ENCODE data around the gene EBF3.

DNA sequence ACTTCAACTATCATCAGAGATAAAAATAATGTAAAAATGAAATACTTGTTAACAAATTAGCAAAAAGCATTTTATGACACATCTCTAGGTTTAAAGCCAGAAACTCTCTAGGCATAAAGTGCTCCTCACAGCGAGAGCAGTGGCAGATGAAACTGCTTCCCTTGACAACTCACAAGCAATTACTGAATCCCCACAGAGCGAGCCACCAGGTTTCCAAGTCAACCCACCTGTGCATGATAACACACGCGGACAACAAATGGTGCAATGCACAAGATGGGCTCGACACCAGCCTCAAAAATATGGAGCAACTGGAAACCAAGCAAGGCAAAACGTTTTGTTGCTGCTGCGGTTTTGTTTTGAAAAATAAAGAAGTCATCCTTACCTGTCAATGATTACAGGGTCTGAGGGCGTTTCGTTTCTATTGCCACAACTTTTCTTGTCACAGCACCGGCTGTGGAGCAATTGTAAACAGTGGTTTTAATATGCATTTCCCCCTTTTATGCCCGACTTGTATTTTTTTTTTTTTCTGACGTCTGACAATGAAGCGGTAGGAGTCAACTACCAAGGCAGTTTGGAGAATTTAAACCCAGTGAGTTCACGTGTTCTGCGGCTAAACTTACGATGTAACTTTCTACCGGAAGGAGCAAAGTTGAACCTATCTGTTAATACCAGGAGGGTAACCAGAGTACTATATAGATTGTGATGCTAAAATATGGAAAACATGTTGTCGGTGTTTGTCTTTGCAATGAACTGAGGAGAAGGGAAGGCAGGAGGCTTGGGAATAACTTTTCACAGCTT lies 7.0 kb downstream of the EBF3 start:
- TF ChIP-seq, protein P1, sequence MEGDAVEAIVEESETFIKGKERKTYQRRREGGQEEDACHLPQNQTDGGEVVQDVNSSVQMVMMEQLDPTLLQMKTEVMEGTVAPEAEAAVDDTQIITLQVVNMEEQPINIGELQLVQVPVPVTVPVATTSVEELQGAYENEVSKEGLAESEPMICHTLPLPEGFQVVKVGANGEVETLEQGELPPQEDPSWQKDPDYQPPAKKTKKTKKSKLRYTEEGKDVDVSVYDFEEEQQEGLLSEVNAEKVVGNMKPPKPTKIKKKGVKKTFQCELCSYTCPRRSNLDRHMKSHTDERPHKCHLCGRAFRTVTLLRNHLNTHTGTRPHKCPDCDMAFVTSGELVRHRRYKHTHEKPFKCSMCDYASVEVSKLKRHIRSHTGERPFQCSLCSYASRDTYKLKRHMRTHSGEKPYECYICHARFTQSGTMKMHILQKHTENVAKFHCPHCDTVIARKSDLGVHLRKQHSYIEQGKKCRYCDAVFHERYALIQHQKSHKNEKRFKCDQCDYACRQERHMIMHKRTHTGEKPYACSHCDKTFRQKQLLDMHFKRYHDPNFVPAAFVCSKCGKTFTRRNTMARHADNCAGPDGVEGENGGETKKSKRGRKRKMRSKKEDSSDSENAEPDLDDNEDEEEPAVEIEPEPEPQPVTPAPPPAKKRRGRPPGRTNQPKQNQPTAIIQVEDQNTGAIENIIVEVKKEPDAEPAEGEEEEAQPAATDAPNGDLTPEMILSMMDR (conservative IDR thresholded peaks at IDR 0.05): no peak
- no peak for TF ChIP-seq EZH2 (IDR thresholded peaks at IDR 0.05; ENCODE audit: low read depth)

All from PC-9 (cell line).